A673 (cell line): ENCODE measurements around the gene CSNK2A1.

Experiments
- EZH2 ChIP-seq: fragments of 200-600 bp; sonication (generic); IDR thresholded peaks from 2 replicates; pipeline ENCODE4 v1.6.1; 2017; ENCODE audit warnings: borderline replicate concordance, low read depth, mild to moderate bottlenecking, mixed read lengths, antibody characterized with exemption, low read length; ENCODE audit not compliant: poor library complexity, severe bottlenecking
- TF ChIP-seq, protein P1 (sequence below): fragments of 300-800, 200-600 bp; sonication (generic); conservative IDR thresholded peaks from 2 replicates; pipeline ENCODE4 v1.5.1; 2017; ENCODE audit warnings: low read depth, mild to moderate bottlenecking, antibody characterized with exemption, low read length, moderate library complexity, mixed read lengths

DNA sequence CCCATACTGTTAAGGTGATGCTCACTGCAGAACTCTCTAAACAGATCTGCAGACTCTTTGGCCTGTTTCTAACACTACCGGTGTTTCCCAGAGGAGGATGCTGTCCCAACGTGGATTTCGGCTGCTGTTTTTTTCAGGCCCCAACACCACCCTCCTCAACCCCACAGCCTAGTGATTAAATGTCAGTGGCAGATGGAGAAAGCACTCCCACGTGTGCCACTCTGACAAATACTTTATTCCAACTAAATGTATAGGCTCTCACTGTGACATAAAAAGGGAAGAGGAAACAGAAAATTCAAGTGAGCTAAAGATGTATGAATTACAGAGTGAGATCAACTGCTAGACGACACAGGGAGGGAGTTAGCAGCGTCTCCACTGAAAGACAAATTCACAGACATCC is 84.8 kb downstream of the CSNK2A1 start:
- TF ChIP-seq, protein P1, sequence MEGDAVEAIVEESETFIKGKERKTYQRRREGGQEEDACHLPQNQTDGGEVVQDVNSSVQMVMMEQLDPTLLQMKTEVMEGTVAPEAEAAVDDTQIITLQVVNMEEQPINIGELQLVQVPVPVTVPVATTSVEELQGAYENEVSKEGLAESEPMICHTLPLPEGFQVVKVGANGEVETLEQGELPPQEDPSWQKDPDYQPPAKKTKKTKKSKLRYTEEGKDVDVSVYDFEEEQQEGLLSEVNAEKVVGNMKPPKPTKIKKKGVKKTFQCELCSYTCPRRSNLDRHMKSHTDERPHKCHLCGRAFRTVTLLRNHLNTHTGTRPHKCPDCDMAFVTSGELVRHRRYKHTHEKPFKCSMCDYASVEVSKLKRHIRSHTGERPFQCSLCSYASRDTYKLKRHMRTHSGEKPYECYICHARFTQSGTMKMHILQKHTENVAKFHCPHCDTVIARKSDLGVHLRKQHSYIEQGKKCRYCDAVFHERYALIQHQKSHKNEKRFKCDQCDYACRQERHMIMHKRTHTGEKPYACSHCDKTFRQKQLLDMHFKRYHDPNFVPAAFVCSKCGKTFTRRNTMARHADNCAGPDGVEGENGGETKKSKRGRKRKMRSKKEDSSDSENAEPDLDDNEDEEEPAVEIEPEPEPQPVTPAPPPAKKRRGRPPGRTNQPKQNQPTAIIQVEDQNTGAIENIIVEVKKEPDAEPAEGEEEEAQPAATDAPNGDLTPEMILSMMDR, result no peak
- TF ChIP-seq EZH2, result no peak
